ENCODE measurements around the gene STXBP5. TPM values are rescaled to one million over a fixed set of nuclear protein-coding genes. Genes with fewer than 3 reads are reported as not detected.

Gene STXBP5
- total and polyA plus RNA-seq, 9 of the 15 experiments (the other 6 are each of a cell fraction or from before 2014, with no cell fraction given) = 23.3 to 172 (median 71.5) TPM

DNA sequence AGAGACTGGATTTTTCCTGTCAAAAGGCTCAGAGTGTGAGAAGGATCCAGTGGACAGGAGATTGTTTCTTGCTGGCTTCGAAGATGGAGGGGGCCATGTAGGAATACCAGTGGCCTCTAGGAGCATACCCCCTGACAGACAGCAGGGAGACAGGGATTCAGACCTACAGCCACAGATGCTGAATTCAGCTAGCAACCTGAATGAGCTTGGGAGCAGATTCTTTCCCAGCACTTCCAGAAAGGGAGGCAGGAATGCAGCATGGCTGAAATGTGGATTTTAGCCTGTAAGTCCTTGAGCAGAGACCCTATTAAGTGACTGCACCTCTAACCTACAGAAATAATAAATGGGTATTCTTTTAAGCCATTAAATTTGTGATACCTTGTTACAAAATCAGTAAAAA lies 44.6 kb downstream of the STXBP5 start:
- no peak for ATAC-seq
- no peak for DNase-seq (ENCODE audit: extremely low read depth in 1 of 4, low spot score in 3 of 4)
- no TSS peak for BruUV-seq (replicated peaks)
- Histone ChIP-seq H3K4me3 (no peak overlapping the region), H4K20me1 (replicated peaks; ENCODE audit: control insufficient read depth, insufficient read depth, low read length) (no peaks in the 10 kb centered on the region), H3K36me3 (ENCODE audit: control insufficient read depth, insufficient read depth, low read length) (peaks cover 96% of the 10 kb centered on the region), H3K4me2 (ENCODE audit: insufficient read depth, low read length) (no peak overlapping the region), H3K27me3 (ENCODE audit: control insufficient read depth in 2 of 2, insufficient read depth in 2 of 2, low read length in 2 of 2) (no peaks in the 10 kb centered on the region), H2AFZ (ENCODE audit: low read depth, low read length) (no peak overlapping the region), H3K27ac (ENCODE audit: extremely low read depth, low read depth, low read length) (no peak overlapping the region), H3K9ac (ENCODE audit: insufficient read depth in 1 of 2, low read depth in 2 of 2, low read length in 2 of 2) (no peak overlapping the region), H3K9me3 (replicated peaks; ENCODE audit: control insufficient read depth, insufficient read depth, low read depth, low read length) (peaks cover 31% of the 10 kb centered on the region), H3K4me1 (replicated peaks in 1 of 2; ENCODE audit: control insufficient read depth in 2 of 2, insufficient read depth in 2 of 2, low read length in 2 of 2) (no peaks in the 10 kb centered on the region), H3K79me2 (ENCODE audit: control insufficient read depth, insufficient read depth, low read length) (peaks cover 40% of the 10 kb centered on the region), H3K9me1 (ENCODE audit: control insufficient read depth, insufficient read depth, low read length) (no peaks in the 10 kb centered on the region)
- 100% methylated on average over 1 of the region's 1 CpG for WGBS (ENCODE audit: insufficient coverage, low coverage, missing lambda C conversion rate)
- CTCF ChIA-PET (ENCODE audit: low intra/inter-chr PET ratio) = no interaction called here
- in situ Hi-C loops (cut with MboI) (no loop called here), intact Hi-C loops (cut with micrococcal nuclease) (no loop called here)
- TF ChIP-seq ZBED1 (IDR thresholded peaks at IDR 0.05) (no peak), RBM34 (IDR thresholded peaks at IDR 0.05; ENCODE audit: borderline replicate concordance, insufficient read depth, low read length) (no peak), POLR2AphosphoS5 (IDR thresholded peaks at IDR 0.05; ENCODE audit: control insufficient read depth, insufficient read depth, low read depth, low read length) (peak; percentile 25; the same call in 1 of the 2 replicates), POLR2A (conservative IDR thresholded peaks at IDR 0.05) (0 out of 2 replicates have a peak, but pooled peaks have one; percentile 23), KAT2B (IDR thresholded peaks at IDR 0.05; ENCODE audit: low read depth, low read length) (no peak)
- TF ChIP-seq, protein P1, sequence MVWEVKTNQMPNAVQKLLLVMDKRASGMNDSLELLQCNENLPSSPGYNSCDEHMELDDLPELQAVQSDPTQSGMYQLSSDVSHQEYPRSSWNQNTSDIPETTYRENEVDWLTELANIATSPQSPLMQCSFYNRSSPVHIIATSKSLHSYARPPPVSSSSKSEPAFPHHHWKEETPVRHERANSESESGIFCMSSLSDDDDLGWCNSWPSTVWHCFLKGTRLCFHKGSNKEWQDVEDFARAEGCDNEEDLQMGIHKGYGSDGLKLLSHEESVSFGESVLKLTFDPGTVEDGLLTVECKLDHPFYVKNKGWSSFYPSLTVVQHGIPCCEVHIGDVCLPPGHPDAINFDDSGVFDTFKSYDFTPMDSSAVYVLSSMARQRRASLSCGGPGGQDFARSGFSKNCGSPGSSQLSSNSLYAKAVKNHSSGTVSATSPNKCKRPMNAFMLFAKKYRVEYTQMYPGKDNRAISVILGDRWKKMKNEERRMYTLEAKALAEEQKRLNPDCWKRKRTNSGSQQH (CRISPR knock-in tag; IDR thresholded peaks at IDR 0.05) = no peak
- TF ChIP-seq, protein P2, sequence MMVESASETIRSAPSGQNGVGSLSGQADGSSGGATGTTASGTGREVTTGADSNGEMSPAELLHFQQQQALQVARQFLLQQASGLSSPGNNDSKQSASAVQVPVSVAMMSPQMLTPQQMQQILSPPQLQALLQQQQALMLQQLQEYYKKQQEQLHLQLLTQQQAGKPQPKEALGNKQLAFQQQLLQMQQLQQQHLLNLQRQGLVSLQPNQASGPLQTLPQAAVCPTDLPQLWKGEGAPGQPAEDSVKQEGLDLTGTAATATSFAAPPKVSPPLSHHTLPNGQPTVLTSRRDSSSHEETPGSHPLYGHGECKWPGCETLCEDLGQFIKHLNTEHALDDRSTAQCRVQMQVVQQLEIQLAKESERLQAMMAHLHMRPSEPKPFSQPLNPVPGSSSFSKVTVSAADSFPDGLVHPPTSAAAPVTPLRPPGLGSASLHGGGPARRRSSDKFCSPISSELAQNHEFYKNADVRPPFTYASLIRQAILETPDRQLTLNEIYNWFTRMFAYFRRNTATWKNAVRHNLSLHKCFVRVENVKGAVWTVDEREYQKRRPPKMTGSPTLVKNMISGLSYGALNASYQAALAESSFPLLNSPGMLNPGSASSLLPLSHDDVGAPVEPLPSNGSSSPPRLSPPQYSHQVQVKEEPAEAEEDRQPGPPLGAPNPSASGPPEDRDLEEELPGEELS (CRISPR knock-in tag; IDR thresholded peaks at IDR 0.05; ENCODE audit: borderline replicate concordance) = no peak
- FAIRE-seq = no peak
- POLR2A ChIA-PET = interaction anchor here (0.6 to 1.1 kb wide), 5 partner anchors 9 to 346 kb away, joined by 3 to 4 read pairs (median 3); no protein-coding TSS in a partner anchor

Data from K562 (cell line).